ENCODE measurements around the gene CCDC90B.

GRCh38 chr11:83252941-83253340, 33.2 kb downstream of the CCDC90B start:
- TF ChIP-seq MAX (IDR thresholded peaks at IDR 0.05; ENCODE audit: low read depth, low read length) (no peak), POLR2A (IDR thresholded peaks at IDR 0.05; ENCODE audit: extremely low read depth, insufficient read length) (no peak)

All from NB4 (cell line).